Adipocyte (in vitro differentiated cells): ENCODE data around the gene TEDC2.

ENCODE experiments used
- DNase-seq: peaks from one replicate; pipeline ENCODE4 v3.0.0-alpha.2; 2015; ENCODE audit warnings: low read depth
- H3K27me3 ChIP-seq: replicated peaks from 2 replicates; pipeline ENCODE4 v1.7.0; 2013; ENCODE audit warnings: mild to moderate bottlenecking, low read length, moderate library complexity; ENCODE audit not compliant: control insufficient read depth, insufficient read depth
- H3K36me3 ChIP-seq: 2 replicates; pipeline ENCODE4 v1.7.0; 2013; ENCODE audit warnings: low read length, mild to moderate bottlenecking, moderate library complexity; ENCODE audit not compliant: control insufficient read depth, insufficient read depth, severe bottlenecking
- H3K4me1 ChIP-seq: 2 replicates; pipeline ENCODE4 v1.7.0; 2013; ENCODE audit warnings: mild to moderate bottlenecking, low read length, moderate library complexity; ENCODE audit not compliant: control insufficient read depth, insufficient read depth
- H3K4me3 ChIP-seq: 2 replicates; pipeline ENCODE4 v1.7.0; 2013; ENCODE audit warnings: mild to moderate bottlenecking, low read length, moderate library complexity
- H3K9ac ChIP-seq: 2 replicates; pipeline ENCODE4 v1.7.0; 2013; ENCODE audit warnings: mild to moderate bottlenecking, low read length, moderate library complexity
- H3K9me3 ChIP-seq: 2 replicates; pipeline ENCODE4 v1.7.0; 2013; ENCODE audit warnings: mild to moderate bottlenecking, low read length, moderate library complexity; ENCODE audit not compliant: control insufficient read depth

Gene TEDC2

DNA sequence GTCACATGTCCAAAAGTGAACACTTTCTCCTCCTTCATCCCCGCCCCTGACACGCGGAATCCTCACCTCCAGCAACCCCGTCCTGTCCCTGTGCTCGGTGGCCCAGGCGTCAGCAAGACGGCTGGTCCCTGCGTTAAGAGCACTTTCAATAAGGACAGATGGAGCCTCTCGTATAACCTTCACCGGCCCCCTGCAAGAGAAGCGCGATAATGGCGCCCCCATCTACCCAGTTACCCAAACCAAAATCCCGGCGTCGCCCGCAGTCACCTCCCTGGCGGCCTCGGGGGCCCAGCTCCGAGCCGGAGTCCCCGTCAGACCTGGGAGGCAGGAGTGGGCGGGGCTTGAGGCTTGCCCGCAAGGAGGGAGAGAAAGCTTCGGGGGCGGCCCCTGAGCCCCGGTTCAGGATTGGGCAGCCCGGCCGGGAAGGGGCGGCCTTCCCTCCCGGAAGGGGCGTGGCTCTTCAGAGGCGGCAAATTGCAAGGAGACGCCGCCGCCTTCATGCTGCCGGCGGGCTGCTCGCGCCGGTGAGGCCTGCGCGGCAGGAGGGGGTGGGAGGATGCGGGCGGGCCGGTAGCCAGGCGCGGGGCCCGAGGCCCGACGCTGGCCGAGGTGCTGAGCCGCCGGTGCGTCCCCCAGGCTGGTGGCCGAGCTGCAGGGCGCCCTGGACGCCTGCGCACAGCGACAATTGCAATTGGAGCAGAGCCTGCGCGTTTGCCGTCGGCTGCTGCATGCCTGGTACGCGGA lies at the start of gene TEDC2:
TSS of gene TEDC2 (plus strand) at position 463 of the 744 bp plus-strand sequence. CDS start at position 499, 36 bp downstream.
- peak within 1 kb of the TSS; percentile 87 for H3K4me3 ChIP-seq
- peak; percentile 99 for DNase-seq
- H3K4me1 ChIP-seq = peaks cover 13% of the 10 kb centered on the region
- no peaks in the 10 kb centered on the region for H3K36me3 ChIP-seq
- no peaks in the 10 kb centered on the region for H3K27me3 ChIP-seq
- no peaks in the 10 kb centered on the region for H3K9me3 ChIP-seq
- H3K9ac ChIP-seq = peak within 1 kb of the TSS; percentile 81

GRCh38 chr16:2415085-2415484 lies 44.8 kb upstream of the TEDC2 start:
- Histone ChIP-seq H3K9me3 (no peaks in the 10 kb centered on the region), H3K4me3 (no peak overlapping the region), H3K27me3 (peaks cover 17% of the 10 kb centered on the region), H3K9ac (no peak overlapping the region), H3K4me1 (peaks cover 6% of the 10 kb centered on the region), H3K36me3 (no peaks in the 10 kb centered on the region)
- no peak for DNase-seq

GRCh38 chr16:2420035-2420434 lies 39.9 kb upstream of the TEDC2 start:
- H3K36me3 ChIP-seq = no peaks in the 10 kb centered on the region
- no peak overlapping the region for H3K4me3 ChIP-seq
- H3K4me1 ChIP-seq = peaks cover 6% of the 10 kb centered on the region
- H3K9ac ChIP-seq = no peak overlapping the region
- H3K9me3 ChIP-seq = no peaks in the 10 kb centered on the region
- peaks cover 3% of the 10 kb centered on the region for H3K27me3 ChIP-seq
- no peak for DNase-seq

GRCh38 chr16:2422123-2422867 lies 37.6 kb upstream of the TEDC2 start:
- Histone ChIP-seq H3K36me3 (no peaks in the 10 kb centered on the region), H3K9ac (no peak overlapping the region), H3K4me1 (no peaks in the 10 kb centered on the region), H3K9me3 (no peaks in the 10 kb centered on the region), H3K4me3 (no peak overlapping the region), H3K27me3 (peaks cover 3% of the 10 kb centered on the region)
- DNase-seq = no peak

DNA sequence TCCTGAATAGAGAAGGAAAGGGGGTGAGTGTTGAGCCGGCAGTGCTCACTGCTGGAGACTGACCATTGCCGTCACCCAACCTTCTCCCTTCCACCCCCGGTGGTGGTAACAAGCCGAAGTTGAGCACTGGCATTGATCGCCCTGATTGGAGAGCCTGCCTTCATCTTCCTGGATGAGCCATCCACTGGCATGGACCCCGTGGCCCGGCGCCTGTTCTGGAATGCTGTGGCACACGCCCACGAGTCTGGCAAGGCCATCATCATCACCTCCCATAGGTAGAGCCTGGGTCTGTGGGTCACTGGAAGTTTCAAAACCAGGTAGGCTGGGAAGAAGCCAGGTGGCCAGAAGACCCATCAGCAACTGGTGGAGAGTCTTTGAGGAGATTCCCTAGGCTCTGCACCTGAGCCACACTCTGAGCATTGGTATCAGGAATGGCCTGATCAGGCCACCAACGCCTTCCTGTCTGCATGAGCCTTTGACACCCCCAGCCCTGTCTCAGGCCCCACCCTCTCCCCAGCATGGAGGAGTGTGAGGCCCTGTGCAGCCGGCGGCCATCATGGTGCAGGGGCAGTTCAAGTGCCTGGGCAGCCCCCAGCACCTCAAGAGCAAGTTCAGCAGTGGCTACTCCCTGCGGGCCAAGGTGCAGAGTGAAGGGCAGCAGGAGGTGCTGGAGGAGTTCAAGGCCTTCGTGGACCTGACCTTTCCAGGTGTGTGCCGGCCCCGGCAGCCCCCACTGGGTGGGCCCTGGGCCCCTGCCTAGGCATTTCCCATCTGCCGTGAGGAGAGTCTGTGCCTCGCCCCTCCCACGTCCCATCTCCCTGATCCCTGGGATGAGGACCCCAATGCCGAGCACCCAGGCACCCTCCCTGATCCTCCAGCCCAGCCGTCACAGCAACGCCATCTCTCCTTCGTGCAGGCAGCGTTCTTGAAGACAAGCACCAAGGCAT lies 35.6 kb upstream of the TEDC2 start:
- H3K4me3 ChIP-seq = no peak overlapping the region
- H3K27me3 ChIP-seq = peaks cover 3% of the 10 kb centered on the region
- H3K9ac ChIP-seq = no peak overlapping the region
- H3K9me3 ChIP-seq = no peaks in the 10 kb centered on the region
- H3K36me3 ChIP-seq = no peaks in the 10 kb centered on the region
- no peaks in the 10 kb centered on the region for H3K4me1 ChIP-seq
- no peak for DNase-seq

DNA sequence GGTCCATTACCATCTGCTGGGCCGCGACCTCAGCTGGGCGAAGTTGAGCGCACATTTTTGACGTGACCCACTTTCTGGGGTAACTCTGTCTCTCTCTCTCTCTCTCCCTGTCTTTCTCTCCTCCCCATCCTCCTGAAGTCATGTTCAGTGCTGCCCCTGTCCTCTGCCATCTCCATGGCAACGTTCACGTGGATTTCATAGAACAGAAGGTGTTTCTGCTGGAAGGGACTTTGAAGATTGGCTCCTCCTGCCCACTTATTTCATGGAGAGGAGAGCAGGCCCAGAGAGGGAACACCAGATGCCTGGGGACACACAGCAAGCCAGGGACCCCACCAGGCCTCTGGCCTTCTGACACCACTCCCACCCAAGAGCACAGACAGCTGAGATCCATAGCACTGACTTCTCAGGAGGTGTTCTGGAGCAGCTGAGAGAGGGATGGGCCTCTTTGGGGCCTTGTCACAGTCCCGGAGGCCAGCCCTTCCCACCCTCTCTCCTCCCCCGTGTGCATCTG lies 34.8 kb upstream of the TEDC2 start:
- peaks cover 3% of the 10 kb centered on the region for H3K27me3 ChIP-seq
- H3K4me3 ChIP-seq = no peak overlapping the region
- peaks cover 2% of the 10 kb centered on the region for H3K4me1 ChIP-seq
- no peaks in the 10 kb centered on the region for H3K9me3 ChIP-seq
- no peak for DNase-seq
- H3K9ac ChIP-seq = no peak overlapping the region
- no peaks in the 10 kb centered on the region for H3K36me3 ChIP-seq

GRCh38 chr16:2425825-2426430 lies 34.0 kb upstream of the TEDC2 start:
- Histone ChIP-seq H3K9ac (no peak overlapping the region), H3K27me3 (peaks cover 3% of the 10 kb centered on the region), H3K4me3 (no peak overlapping the region), H3K36me3 (no peaks in the 10 kb centered on the region), H3K9me3 (no peaks in the 10 kb centered on the region), H3K4me1 (peaks cover 7% of the 10 kb centered on the region)
- no peak for DNase-seq

DNA sequence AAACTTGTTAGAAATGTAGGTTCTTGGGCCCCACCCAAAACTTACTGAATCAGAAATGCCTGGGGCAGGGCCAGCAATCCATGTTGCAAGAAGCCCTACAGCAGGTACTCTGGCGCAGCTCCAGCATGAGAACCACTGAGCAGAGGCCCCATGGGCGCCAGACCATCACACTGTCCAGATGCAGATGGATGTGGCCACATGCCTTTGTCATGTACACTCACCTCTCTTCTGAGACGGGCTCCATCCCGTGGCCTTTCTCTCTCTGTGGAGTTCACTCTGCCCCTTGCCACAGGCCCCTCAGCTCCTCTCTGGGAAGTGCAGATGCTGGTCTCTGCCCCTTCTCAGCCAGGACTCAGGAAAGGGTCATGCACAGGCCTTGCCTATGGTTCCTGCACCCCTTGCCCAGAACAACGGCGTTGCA lies 33.0 kb upstream of the TEDC2 start:
- no peak overlapping the region for H3K9ac ChIP-seq
- H3K36me3 ChIP-seq = no peaks in the 10 kb centered on the region
- peaks cover 7% of the 10 kb centered on the region for H3K4me1 ChIP-seq
- no peaks in the 10 kb centered on the region for H3K9me3 ChIP-seq
- no peak for DNase-seq
- no peak overlapping the region for H3K4me3 ChIP-seq
- peaks cover 3% of the 10 kb centered on the region for H3K27me3 ChIP-seq

GRCh38 chr16:2427526-2427925 lies 32.4 kb upstream of the TEDC2 start:
- H3K4me3 ChIP-seq = no peak overlapping the region
- DNase-seq = no peak

DNA sequence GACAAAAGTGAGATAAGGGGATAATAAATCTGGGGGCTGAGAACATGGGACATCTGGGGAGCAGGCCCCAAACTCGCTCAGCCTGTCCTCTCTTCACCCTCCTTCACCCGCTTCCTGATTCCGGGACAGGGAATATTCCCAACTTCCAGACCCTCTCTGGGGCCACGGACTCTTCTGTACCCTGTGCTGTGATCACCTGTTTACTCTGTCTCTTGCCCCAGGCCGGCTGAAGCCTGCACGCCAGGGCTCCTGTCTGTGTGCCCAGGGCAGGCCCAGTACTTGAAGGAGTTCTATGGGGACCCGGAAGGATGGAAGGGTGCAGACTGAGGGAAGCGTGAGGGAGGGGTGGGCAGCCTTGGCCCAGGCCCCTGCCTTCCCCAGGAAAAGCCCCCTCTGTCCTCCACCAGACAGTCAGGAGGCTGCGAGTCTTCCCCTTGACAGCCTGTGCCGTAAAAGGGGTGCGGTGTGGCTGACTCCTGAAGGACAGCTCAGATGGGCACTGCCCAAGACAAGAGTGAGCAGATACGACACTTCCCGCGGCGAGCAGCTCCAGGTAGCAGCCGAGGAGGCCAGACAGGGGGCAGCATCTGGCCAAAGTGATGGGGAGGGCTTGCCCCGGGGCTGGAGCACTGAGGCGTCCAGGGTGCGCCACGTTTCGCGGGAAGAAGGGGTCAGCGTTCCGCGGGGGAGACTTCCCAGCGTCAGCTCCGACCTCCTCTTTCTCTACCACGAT lies 31.7 kb upstream of the TEDC2 start:
- H3K9me3 ChIP-seq = no peaks in the 10 kb centered on the region
- peak overlapping the region; percentile 77 for H3K9ac ChIP-seq
- no peaks in the 10 kb centered on the region for H3K27me3 ChIP-seq
- H3K36me3 ChIP-seq = peaks cover 9% of the 10 kb centered on the region
- H3K4me1 ChIP-seq = peaks cover 7% of the 10 kb centered on the region
- H3K4me3 ChIP-seq = peak overlapping the region; percentile 83
- peak; percentile 43 for DNase-seq

More at GRCh38 chr16:2427526-2427925, 32.4 kb upstream of the TEDC2 start:
- H3K9ac ChIP-seq = no peak overlapping the region
- no peaks in the 10 kb centered on the region for H3K9me3 ChIP-seq
- H3K4me1 ChIP-seq = peaks cover 7% of the 10 kb centered on the region
- H3K27me3 ChIP-seq = peaks cover 3% of the 10 kb centered on the region
- peaks cover 6% of the 10 kb centered on the region for H3K36me3 ChIP-seq
